MM.1S (cell line): ENCODE data around the gene ERCC5.

Experiments used
- EZH2 ChIP-seq: fragments of 300-600 bp; sonication (generic); optimal IDR thresholded peaks from 2 replicates; pipeline ENCODE3; 2017; ENCODE audit warnings: low read depth, mild to moderate bottlenecking, antibody characterized with exemption, low read length, mixed read lengths
- EZH2phosphoT487 ChIP-seq: fragments of 300-600 bp; sonication (generic); IDR thresholded peaks from 2 replicates; pipeline ENCODE4 v1.6.1; 2018; ENCODE audit warnings: antibody characterized with exemption, low read length
- TF ChIP-seq, protein P1 (sequence below): fragments of 300-600 bp; sonication (generic); IDR thresholded peaks from 2 replicates; pipeline ENCODE4 v1.5.1; 2016; ENCODE audit warnings: antibody characterized with exemption, low read length, mixed read lengths

DNA sequence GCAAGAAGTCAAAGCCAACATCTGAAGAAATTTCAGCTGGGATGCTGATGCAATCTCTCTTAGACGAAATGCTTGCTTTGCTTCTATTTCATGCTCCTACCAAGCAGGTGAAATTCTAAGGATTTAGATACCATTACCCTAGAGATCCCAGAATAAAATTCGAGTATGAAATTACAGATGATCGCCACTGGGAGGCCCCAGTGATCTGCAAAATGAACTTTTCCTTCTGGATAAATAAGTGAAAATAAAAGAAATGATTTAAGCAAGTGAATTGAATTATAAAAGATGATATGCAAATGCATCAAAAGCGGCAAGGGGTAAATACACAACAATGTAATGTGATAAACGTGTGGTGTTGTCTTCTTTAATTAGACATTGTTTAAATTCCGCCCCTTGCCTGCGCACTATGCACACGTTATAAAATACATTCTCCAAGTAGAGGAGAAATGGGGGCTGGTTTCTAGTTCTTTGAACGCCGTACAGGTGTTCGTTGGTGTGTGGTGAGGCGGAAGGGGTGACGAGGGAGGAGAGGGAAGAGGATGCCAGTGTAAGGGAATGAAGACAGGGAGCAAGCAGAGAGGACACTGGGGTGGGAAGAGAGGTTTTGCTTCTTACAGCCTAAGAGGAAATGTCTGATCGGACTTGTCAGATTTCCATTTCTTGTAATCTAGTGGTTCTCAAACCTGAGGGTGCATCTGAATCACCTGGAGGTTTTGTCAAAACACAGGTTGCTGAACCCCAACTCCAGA lies 58.0 kb downstream of the ERCC5 start:
- TF ChIP-seq, protein P1, sequence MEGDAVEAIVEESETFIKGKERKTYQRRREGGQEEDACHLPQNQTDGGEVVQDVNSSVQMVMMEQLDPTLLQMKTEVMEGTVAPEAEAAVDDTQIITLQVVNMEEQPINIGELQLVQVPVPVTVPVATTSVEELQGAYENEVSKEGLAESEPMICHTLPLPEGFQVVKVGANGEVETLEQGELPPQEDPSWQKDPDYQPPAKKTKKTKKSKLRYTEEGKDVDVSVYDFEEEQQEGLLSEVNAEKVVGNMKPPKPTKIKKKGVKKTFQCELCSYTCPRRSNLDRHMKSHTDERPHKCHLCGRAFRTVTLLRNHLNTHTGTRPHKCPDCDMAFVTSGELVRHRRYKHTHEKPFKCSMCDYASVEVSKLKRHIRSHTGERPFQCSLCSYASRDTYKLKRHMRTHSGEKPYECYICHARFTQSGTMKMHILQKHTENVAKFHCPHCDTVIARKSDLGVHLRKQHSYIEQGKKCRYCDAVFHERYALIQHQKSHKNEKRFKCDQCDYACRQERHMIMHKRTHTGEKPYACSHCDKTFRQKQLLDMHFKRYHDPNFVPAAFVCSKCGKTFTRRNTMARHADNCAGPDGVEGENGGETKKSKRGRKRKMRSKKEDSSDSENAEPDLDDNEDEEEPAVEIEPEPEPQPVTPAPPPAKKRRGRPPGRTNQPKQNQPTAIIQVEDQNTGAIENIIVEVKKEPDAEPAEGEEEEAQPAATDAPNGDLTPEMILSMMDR: peak; percentile 44
- TF ChIP-seq EZH2 (no peak), EZH2phosphoT487 (no peak)
